ENCODE measurements around the gene LETMD1.
"Not testable (repeated sequence)": the region's sequence is repeated elsewhere in the genome, so short reads cannot be mapped to it uniquely, and the experiment has no call there.

The LETMD1 gene

GRCh38 chr12:51047655-51048540 lies at the start of gene LETMD1:
TSS of gene LETMD1 (plus strand) at chr12:51048327. CDS start at chr12:51048357, 30 bp downstream.
- peak; percentile 86 for DNase-seq

GRCh38 chr12:50999093-50999492 lies 49.0 kb upstream of the LETMD1 start:
- DNase-seq: no peak

- no peak for DNase-seq
Observed at GRCh38 chr12:51000245-51000644, 47.9 kb upstream of the LETMD1 start.

GRCh38 chr12:51001799-51002198 lies 46.3 kb upstream of the LETMD1 start:
- no peak for DNase-seq

GRCh38 chr12:51004504-51004903 lies 43.6 kb upstream of the LETMD1 start:
- no peak for DNase-seq

- no peak for DNase-seq
Observed at GRCh38 chr12:51005030-51005429, 43.1 kb upstream of the LETMD1 start.

GRCh38 chr12:51005671-51006070 lies 42.5 kb upstream of the LETMD1 start:
- DNase-seq: no peak

GRCh38 chr12:51008329-51009055 lies 39.6 kb upstream of the LETMD1 start:
- no peak for DNase-seq

- no peak for DNase-seq
Observed at GRCh38 chr12:51009056-51009440, 39.1 kb upstream of the LETMD1 start.

GRCh38 chr12:51011955-51012354 lies 36.2 kb upstream of the LETMD1 start:
- DNase-seq: no peak

GRCh38 chr12:51012570-51013236 lies 35.4 kb upstream of the LETMD1 start:
- DNase-seq: no peak

- DNase-seq: no peak
Observed at GRCh38 chr12:51013441-51013840, 34.7 kb upstream of the LETMD1 start.

GRCh38 chr12:51014467-51014866 lies 33.7 kb upstream of the LETMD1 start:
- DNase-seq: not testable (repeated sequence)

- DNase-seq: no peak
Observed at GRCh38 chr12:51017452-51017851, 30.7 kb upstream of the LETMD1 start.

GRCh38 chr12:51018956-51019355 lies 29.2 kb upstream of the LETMD1 start:
- no peak for DNase-seq

GRCh38 chr12:51019927-51020326 lies 28.2 kb upstream of the LETMD1 start:
- no peak for DNase-seq

- DNase-seq: no peak
Observed at GRCh38 chr12:51020448-51021182, 27.5 kb upstream of the LETMD1 start.

GRCh38 chr12:51021694-51022093 lies 26.4 kb upstream of the LETMD1 start:
- no peak for DNase-seq

GRCh38 chr12:51023625-51024382 lies 24.3 kb upstream of the LETMD1 start:
- DNase-seq: no peak

GRCh38 chr12:51025338-51025835 lies 22.7 kb upstream of the LETMD1 start:
- DNase-seq: no peak

- DNase-seq: peak; percentile 91
Observed at GRCh38 chr12:51025836-51026638, 22.1 kb upstream of the LETMD1 start, which contains the start of gene SLC11A2. TSS of gene SLC11A2 (minus strand) at chr12:51026384. CDS start at chr12:51010728, 15,656 bp downstream.

Data from activated CD4-positive, CD25-positive, alpha-beta regulatory T cell treated with anti-CD3 and anti-CD28 coated beads, Interleukin-2, amount 50 U/mL, for 72 hours (primary cell).